Right lobe of liver (tissue), 4 donors: ENCODE measurements around the gene SLC35E2B.
"Not testable (repeated sequence)": the region's sequence is repeated elsewhere in the genome, so short reads cannot be mapped to it uniquely, and the experiment has no call there.

Experiments used
- POLR2A ChIP-seq: fragments of 450-650 bp; IDR thresholded peaks from one replicate; pipeline ENCODE4 v1.6.1; 2017; ENCODE audit warnings: antibody characterized with exemption, mild to moderate bottlenecking
- TF ChIP-seq, protein P1 (sequence below), 4 donors: fragments of 200-600 bp in 3 of 4; fragments of 450-650 bp in 1 of 4; IDR thresholded peaks; one replicate each; pipeline versions ENCODE4 v1.5.1 to v1.8.0; 2016 to 2022; ENCODE audit warnings: antibody characterized with exemption in 4 of 4, mild to moderate bottlenecking in 2 of 4
- donor health status: DM: no; HTN: no; CAD: no.
- donor health status: DM: no; HTN: no; CAD: no.
- donor health status: DM: no; HTN: yes; CAD: no.

DNA sequence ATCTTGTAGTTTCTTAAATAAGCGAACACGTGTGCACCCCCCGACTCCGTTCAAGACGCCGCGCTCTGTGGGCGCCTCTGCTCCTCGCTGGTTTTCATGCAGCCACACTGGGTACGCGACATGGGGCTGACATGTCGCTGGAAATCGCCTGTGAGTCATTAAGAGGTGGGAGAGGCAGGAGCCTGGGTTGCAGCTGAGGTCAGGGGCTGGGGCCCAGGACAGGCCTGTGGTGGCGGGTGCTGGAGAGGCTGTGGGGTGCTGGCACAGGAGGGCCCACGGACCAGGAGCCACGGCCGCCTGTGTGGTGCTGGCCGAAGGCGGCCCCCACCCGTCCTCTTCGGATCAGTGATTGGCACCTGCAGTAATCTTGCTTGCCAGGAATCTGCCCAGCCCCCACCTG lies 17.8 kb downstream of the SLC35E2B start:
- TF ChIP-seq, protein P1, sequence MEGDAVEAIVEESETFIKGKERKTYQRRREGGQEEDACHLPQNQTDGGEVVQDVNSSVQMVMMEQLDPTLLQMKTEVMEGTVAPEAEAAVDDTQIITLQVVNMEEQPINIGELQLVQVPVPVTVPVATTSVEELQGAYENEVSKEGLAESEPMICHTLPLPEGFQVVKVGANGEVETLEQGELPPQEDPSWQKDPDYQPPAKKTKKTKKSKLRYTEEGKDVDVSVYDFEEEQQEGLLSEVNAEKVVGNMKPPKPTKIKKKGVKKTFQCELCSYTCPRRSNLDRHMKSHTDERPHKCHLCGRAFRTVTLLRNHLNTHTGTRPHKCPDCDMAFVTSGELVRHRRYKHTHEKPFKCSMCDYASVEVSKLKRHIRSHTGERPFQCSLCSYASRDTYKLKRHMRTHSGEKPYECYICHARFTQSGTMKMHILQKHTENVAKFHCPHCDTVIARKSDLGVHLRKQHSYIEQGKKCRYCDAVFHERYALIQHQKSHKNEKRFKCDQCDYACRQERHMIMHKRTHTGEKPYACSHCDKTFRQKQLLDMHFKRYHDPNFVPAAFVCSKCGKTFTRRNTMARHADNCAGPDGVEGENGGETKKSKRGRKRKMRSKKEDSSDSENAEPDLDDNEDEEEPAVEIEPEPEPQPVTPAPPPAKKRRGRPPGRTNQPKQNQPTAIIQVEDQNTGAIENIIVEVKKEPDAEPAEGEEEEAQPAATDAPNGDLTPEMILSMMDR (IDR thresholded peaks at IDR 0.05), result not testable (repeated sequence)
- not testable (repeated sequence) for TF ChIP-seq POLR2A
